ENCODE data around the gene ZMAT5.

DNA sequence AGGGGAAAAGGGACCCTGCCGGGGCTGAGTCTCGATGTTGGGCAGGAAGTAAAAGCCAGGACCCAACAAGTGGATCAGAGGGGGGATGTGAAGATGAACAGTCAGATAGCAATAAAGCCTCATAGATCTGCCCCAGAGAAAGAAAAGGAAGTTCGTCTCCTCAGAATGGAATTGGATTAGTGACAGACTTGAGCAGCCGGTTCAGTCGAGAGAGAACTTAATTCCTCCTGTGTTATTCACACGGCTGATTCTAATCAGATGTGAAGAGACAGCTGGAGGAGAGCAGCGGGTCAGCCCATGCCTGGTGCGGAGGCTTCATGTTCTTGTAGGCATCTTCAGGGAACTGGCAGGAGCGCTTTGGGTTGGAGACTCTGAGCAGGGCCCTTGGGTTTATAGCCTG, 76.3 kb downstream of the ZMAT5 start:
- TF ChIP-seq, protein P1, sequence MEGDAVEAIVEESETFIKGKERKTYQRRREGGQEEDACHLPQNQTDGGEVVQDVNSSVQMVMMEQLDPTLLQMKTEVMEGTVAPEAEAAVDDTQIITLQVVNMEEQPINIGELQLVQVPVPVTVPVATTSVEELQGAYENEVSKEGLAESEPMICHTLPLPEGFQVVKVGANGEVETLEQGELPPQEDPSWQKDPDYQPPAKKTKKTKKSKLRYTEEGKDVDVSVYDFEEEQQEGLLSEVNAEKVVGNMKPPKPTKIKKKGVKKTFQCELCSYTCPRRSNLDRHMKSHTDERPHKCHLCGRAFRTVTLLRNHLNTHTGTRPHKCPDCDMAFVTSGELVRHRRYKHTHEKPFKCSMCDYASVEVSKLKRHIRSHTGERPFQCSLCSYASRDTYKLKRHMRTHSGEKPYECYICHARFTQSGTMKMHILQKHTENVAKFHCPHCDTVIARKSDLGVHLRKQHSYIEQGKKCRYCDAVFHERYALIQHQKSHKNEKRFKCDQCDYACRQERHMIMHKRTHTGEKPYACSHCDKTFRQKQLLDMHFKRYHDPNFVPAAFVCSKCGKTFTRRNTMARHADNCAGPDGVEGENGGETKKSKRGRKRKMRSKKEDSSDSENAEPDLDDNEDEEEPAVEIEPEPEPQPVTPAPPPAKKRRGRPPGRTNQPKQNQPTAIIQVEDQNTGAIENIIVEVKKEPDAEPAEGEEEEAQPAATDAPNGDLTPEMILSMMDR (IDR thresholded peaks at IDR 0.05; ENCODE audit: low read length): no peak
- no peak for TF ChIP-seq EZH2 (IDR thresholded peaks at IDR 0.05; ENCODE audit: borderline replicate concordance, low read length)

All from OCI-LY1 (cell line).